Thoracic aorta (tissue), 2 donors: Measurements from ENCODE around the gene BTN2A1. TPM values are rescaled to one million over a fixed set of nuclear protein-coding genes. Genes with fewer than 3 reads are reported as not detected.

ENCODE experiments used
- ATAC-seq: fragments of 150-250 bp; one replicate; pipeline ENCODE4 v1.8.0; 2017; ENCODE audit warnings: low read depth; ENCODE audit not compliant: insufficient number of reproducible peaks, low FRiP score
- DNase-seq: peaks from one replicate; pipeline ENCODE4 v3.0.0-alpha.2; 2020; ENCODE audit warnings: low spot score
- H3K27ac ChIP-seq, 2 donors: fragments of 200-600 bp; sonication (generic); 1 replicate in 1 of 2; 2 replicates in 1 of 2; pipeline ENCODE4 v1.5.1; 2016; ENCODE audit warnings: mild to moderate bottlenecking in 2 of 2, moderate library complexity in 2 of 2
- H3K27me3 ChIP-seq: fragments of 200-600 bp; sonication (generic); replicated peaks from 2 replicates; pipeline ENCODE4 v1.6.0; 2016; ENCODE audit warnings: mild to moderate bottlenecking; ENCODE audit not compliant: insufficient read depth
- H3K36me3 ChIP-seq: fragments of 200-600 bp; sonication (generic); one replicate; pipeline ENCODE4 v1.5.1; 2016
- H3K4me1 ChIP-seq, 2 donors: fragments of 200-600 bp; sonication (generic); 1 replicate in 1 of 2; 2 replicates in 1 of 2; pipeline versions ENCODE4 v1.5.1 to v1.6.0; 2016; ENCODE audit warnings: low read depth in 2 of 2, mild to moderate bottlenecking in 1 of 2; ENCODE audit not compliant: control insufficient read depth in 1 of 2
- H3K4me3 ChIP-seq: fragments of 200-600 bp; sonication (generic); 2 replicates; pipeline ENCODE4 v1.5.1; 2016; ENCODE audit warnings: mild to moderate bottlenecking
- H3K9me3 ChIP-seq: fragments of 200-600 bp; sonication (generic); 2 replicates; pipeline ENCODE4 v1.5.1; 2016
- total RNA-seq, 2 donors: library from RNA; depleted of rRNA; stranded (reverse); fragments of >200 nt; gene quantifications; one replicate each; pipeline versions ENCODE4 v1.1.0 to v1.2.3, GENCODE V29; 2016
- TF ChIP-seq, protein P1 (sequence below): fragments of 200-600 bp; sonication (generic); IDR thresholded peaks from one replicate; pipeline ENCODE4 v1.5.1; 2019; ENCODE audit warnings: antibody characterized with exemption

Gene BTN2A1
- total RNA-seq, 2 donors from 2014 or later, result 22.9 to 24.5 TPM

DNA sequence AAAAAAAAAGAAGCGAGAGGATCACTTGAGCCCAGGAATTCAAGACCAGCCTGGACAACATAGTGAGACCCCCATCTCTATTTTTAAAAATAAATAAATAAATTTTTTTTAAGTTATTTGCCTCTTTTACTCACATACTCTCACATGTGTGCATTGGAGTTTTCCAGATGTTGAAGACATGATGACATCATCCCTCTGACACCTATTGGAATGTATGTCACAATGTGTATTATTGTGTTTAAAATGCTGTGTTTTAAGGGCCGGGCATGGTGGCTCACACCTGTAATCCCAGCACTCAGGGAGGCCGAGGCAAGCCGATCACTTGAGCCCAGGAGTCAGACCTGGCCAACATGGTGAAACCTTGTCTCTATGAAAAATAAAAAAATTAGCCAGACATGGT, 24.6 kb downstream of the BTN2A1 start:
- H3K4me1 ChIP-seq, result no peaks in the 10 kb centered on the region
- ATAC-seq, result no peak
- no peak overlapping the region for H3K4me3 ChIP-seq
- H3K27me3 ChIP-seq, result no peaks in the 10 kb centered on the region
- peaks cover 2% of the 10 kb centered on the region for H3K9me3 ChIP-seq
- H3K36me3 ChIP-seq, result no peaks in the 10 kb centered on the region
- TF ChIP-seq, protein P1, sequence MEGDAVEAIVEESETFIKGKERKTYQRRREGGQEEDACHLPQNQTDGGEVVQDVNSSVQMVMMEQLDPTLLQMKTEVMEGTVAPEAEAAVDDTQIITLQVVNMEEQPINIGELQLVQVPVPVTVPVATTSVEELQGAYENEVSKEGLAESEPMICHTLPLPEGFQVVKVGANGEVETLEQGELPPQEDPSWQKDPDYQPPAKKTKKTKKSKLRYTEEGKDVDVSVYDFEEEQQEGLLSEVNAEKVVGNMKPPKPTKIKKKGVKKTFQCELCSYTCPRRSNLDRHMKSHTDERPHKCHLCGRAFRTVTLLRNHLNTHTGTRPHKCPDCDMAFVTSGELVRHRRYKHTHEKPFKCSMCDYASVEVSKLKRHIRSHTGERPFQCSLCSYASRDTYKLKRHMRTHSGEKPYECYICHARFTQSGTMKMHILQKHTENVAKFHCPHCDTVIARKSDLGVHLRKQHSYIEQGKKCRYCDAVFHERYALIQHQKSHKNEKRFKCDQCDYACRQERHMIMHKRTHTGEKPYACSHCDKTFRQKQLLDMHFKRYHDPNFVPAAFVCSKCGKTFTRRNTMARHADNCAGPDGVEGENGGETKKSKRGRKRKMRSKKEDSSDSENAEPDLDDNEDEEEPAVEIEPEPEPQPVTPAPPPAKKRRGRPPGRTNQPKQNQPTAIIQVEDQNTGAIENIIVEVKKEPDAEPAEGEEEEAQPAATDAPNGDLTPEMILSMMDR, result no peak
- H3K27ac ChIP-seq, result no peak overlapping the region
- DNase-seq, result no peak

DNA sequence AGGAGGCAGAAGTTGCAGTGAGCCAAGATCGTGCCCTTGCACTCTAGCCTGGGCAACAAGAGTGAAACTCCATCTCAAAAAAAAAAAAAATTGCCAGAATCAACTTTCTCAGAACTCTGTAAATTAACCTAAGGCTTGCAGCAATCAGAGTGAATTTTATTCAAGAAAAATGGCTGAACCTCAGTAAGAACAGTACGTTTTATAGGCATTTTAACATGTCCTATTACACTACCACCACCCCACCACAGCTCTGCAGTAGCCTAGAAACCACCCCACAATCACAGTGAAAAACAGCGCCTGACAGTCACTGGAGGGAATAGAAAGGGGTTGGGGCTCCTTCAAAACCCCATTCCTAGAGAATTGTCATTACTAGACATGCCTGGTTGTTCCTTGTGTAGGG, 26.0 kb downstream of the BTN2A1 start:
- no peak overlapping the region for H3K4me3 ChIP-seq
- no peaks in the 10 kb centered on the region for H3K27me3 ChIP-seq
- peaks cover 4% of the 10 kb centered on the region for H3K9me3 ChIP-seq
- no peaks in the 10 kb centered on the region for H3K4me1 ChIP-seq
- DNase-seq, result no peak
- no peaks in the 10 kb centered on the region for H3K36me3 ChIP-seq
- TF ChIP-seq, protein P1, result no peak
- ATAC-seq, result no peak
- no peak overlapping the region for H3K27ac ChIP-seq

DNA sequence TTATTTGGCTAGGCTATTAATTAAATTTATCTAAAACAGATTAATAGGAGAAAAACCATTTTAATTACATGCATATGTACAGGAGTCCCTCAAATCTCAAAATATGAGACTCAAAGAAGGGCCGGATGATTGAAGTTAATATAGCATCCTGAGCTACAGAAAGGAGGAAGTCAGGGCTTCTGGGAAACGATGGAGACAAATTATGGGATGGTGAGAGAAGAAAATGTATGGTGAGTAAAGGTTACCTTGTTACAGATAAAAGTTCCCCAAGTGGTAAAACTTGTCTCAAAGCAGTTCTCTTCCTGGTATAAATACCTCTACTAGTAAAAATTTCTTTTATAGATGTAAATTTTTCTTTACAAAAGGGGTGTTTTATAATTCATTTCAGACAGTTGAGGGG, 26.4 kb downstream of the BTN2A1 start:
- DNase-seq (no peak), ATAC-seq (no peak)
- no peaks in the 10 kb centered on the region for H3K4me1 ChIP-seq
- H3K27ac ChIP-seq, result no peak overlapping the region
- TF ChIP-seq, protein P1, result no peak
- no peaks in the 10 kb centered on the region for H3K36me3 ChIP-seq
- no peak overlapping the region for H3K4me3 ChIP-seq
- no peaks in the 10 kb centered on the region for H3K27me3 ChIP-seq
- H3K9me3 ChIP-seq, result peaks cover 4% of the 10 kb centered on the region

DNA sequence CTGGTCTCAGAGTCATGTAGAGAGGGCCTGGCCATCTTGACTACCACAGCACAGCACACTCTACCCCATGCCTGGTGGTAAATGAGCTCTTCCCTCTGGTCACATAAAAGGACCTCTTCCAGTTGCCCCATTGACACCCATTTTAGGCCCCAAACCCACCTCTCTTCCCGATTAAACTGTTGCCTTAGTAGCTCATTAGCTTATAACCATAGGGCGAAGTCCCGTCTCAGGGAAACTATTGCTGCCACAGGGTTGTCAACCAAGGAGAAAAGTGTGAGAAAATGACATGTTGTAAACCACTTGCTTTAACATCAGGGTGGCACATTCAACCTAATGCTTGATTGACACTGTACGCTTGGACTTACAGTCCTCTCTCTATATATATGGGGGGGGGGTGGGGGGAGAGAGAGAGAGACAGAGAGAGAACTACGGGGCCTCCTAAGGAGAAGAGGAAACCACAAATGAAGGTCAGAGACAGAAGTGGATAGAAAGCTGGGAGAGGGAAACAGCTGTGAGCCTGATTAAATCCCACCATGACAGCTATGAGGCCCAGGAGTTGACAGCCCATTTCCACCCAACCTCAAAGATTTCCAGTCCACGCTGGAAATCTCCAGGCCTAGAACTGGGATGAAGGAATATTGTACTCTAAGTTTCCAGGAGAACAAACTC, 27.5 kb downstream of the BTN2A1 start:
- H3K9me3 ChIP-seq, result peaks cover 4% of the 10 kb centered on the region
- H3K4me3 ChIP-seq, result no peak overlapping the region
- DNase-seq (no peak), ATAC-seq (no peak)
- TF ChIP-seq, protein P1, result no peak
- no peaks in the 10 kb centered on the region for H3K36me3 ChIP-seq
- no peaks in the 10 kb centered on the region for H3K4me1 ChIP-seq
- H3K27ac ChIP-seq, result no peak overlapping the region
- no peaks in the 10 kb centered on the region for H3K27me3 ChIP-seq

DNA sequence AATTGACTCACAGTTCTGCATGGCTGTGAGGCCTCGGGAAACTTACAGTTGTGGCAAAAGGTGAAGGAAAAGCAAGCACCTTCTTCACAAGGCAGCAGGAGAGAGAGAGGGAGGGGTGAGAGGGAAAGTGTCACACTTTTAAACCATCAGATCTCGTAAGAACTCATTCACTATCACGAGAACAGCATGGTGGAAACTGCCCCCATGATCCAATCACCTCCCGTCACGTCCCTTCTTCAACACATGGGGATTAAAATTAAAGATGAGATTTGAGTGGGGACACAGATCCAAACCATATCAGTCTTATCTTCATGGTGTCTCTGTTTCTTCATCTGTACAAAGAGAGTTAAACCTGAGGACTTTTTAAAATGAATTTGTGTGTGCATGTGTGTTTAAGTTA, 28.6 kb downstream of the BTN2A1 start:
- Histone ChIP-seq H3K9me3 (peaks cover 4% of the 10 kb centered on the region), H3K27me3 (no peaks in the 10 kb centered on the region), H3K4me3 (no peak overlapping the region), H3K4me1 (no peaks in the 10 kb centered on the region), H3K36me3 (no peaks in the 10 kb centered on the region), H3K27ac (no peak overlapping the region)
- no peak for DNase-seq
- TF ChIP-seq, protein P1, result no peak
- no peak for ATAC-seq
